ENCODE results near the gene BAZ1A. TPM values are rescaled to one million over a fixed set of nuclear protein-coding genes. Genes with fewer than 3 reads are reported as not detected.

Gene BAZ1A
- total RNA-seq, 1 donor from 2014 or later = 42.8 TPM

GRCh38 chr14:34755215-34755614, 119.9 kb downstream of the BAZ1A start:
- Mint-ChIP-seq H3K27ac (no peak overlapping the region), H3K36me3 (ENCODE audit: insufficient read depth) (peaks cover 12% of the 10 kb centered on the region), H3K4me1 (ENCODE audit: low read depth) (no peaks in the 10 kb centered on the region), H3K4me3 (ENCODE audit: low read depth) (no peak overlapping the region), H3K27me3 (no peaks in the 10 kb centered on the region), H3K9me3 (ENCODE audit: low read depth) (no peaks in the 10 kb centered on the region)
- no peak for TF ChIP-seq CTCF (IDR thresholded peaks at IDR 0.05; ENCODE audit: unreplicated experiment)
- DNase-seq (ENCODE audit: low spot score, unreplicated experiment) = no peak

GRCh38 chr14:34754687-34755086, 120.5 kb downstream of the BAZ1A start:
- Mint-ChIP-seq H3K9me3 (ENCODE audit: low read depth) (no peaks in the 10 kb centered on the region), H3K36me3 (ENCODE audit: insufficient read depth) (peaks cover 9% of the 10 kb centered on the region), H3K27ac (no peak overlapping the region), H3K4me1 (ENCODE audit: low read depth) (no peaks in the 10 kb centered on the region), H3K4me3 (ENCODE audit: low read depth) (no peak overlapping the region), H3K27me3 (no peaks in the 10 kb centered on the region)
- DNase-seq (ENCODE audit: low spot score, unreplicated experiment) = no peak
- no peak for TF ChIP-seq CTCF (IDR thresholded peaks at IDR 0.05; ENCODE audit: unreplicated experiment)

GRCh38 chr14:34750670-34751069, 124.5 kb downstream of the BAZ1A start:
- no peak overlapping the region for H3K27ac Mint-ChIP-seq
- H3K27me3 Mint-ChIP-seq = no peaks in the 10 kb centered on the region
- no peaks in the 10 kb centered on the region for H3K4me1 Mint-ChIP-seq (ENCODE audit: low read depth)
- no peak overlapping the region for H3K4me3 Mint-ChIP-seq (ENCODE audit: low read depth)
- H3K36me3 Mint-ChIP-seq (ENCODE audit: insufficient read depth) = peaks cover 6% of the 10 kb centered on the region
- DNase-seq (ENCODE audit: low spot score, unreplicated experiment) = no peak
- no peak for TF ChIP-seq CTCF (IDR thresholded peaks at IDR 0.05; ENCODE audit: unreplicated experiment)
- no peaks in the 10 kb centered on the region for H3K9me3 Mint-ChIP-seq (ENCODE audit: low read depth)

GRCh38 chr14:34750233-34750632, 124.9 kb downstream of the BAZ1A start:
- no peaks in the 10 kb centered on the region for H3K4me1 Mint-ChIP-seq (ENCODE audit: low read depth)
- peaks cover 3% of the 10 kb centered on the region for H3K36me3 Mint-ChIP-seq (ENCODE audit: insufficient read depth)
- no peaks in the 10 kb centered on the region for H3K27me3 Mint-ChIP-seq
- no peak for TF ChIP-seq CTCF (IDR thresholded peaks at IDR 0.05; ENCODE audit: unreplicated experiment)
- no peak overlapping the region for H3K4me3 Mint-ChIP-seq (ENCODE audit: low read depth)
- no peak overlapping the region for H3K27ac Mint-ChIP-seq
- no peaks in the 10 kb centered on the region for H3K9me3 Mint-ChIP-seq (ENCODE audit: low read depth)
- DNase-seq (ENCODE audit: low spot score, unreplicated experiment) = no peak

- no peak for DNase-seq (ENCODE audit: low spot score, unreplicated experiment)
- Mint-ChIP-seq H3K36me3 (ENCODE audit: insufficient read depth) (peaks cover 3% of the 10 kb centered on the region), H3K27me3 (no peaks in the 10 kb centered on the region), H3K4me3 (ENCODE audit: low read depth) (no peak overlapping the region), H3K27ac (no peak overlapping the region), H3K9me3 (ENCODE audit: low read depth) (no peaks in the 10 kb centered on the region), H3K4me1 (ENCODE audit: low read depth) (no peaks in the 10 kb centered on the region)
- no peak for TF ChIP-seq CTCF (IDR thresholded peaks at IDR 0.05; ENCODE audit: unreplicated experiment)
These were observed 125.8 kb downstream of the BAZ1A start for GRCh38 chr14:34749408-34749807.
